HG03442 (cell line): ENCODE results near the gene FAM161B.
A peak's percentile ranks its signal among the peaks of the same experiment; 100 is the strongest.
"Not testable (repeated sequence)": the region's sequence is repeated elsewhere in the genome, so short reads cannot be mapped to it uniquely, and the experiment has no call there.

Source experiments
- ATAC-seq: cut with Tn5 transposase; IDR thresholded peaks from one replicate; pipeline ENCODE4 v1.9.1; 2021; ENCODE audit warnings: mild to moderate bottlenecking, moderate library complexity; ENCODE audit not compliant: unreplicated experiment

The FAM161B gene

DNA sequence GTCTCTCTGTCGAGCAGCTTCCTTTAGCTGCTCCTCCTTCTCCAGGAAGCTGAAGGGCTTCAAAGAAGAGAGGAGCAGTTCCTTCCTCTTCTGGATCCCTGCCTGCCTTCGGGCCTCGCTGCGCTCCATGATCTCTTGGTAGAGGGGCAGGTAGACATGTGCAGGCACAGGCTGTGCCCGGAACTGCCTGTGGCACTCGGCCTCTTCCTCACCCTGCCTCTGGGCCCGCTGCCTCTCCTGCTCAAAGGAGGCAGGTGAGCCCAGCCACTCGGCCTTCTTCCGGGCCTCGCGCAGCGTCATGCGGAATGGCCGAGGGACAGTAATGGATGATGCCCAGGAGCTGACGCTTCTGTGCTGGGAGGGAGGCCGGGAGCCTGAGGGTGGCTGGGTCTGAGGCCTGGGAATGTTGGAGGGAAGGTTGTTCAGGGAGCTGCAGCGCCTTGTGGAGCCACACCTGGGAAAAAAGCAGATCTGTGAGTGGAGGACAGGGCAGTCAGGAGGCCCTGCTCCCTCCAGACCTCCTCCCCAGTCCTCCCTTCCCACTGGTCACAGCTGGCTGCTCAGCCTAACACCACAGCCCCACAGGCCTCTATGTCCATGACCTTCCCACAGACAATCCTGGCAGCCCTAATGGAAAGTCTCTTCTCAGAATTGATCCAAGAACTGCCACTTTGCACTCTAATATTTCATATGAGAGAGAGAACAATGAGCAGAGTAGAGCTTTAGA is 5.3 kb downstream of the FAM161B start:
- ATAC-seq, result no peak

DNA sequence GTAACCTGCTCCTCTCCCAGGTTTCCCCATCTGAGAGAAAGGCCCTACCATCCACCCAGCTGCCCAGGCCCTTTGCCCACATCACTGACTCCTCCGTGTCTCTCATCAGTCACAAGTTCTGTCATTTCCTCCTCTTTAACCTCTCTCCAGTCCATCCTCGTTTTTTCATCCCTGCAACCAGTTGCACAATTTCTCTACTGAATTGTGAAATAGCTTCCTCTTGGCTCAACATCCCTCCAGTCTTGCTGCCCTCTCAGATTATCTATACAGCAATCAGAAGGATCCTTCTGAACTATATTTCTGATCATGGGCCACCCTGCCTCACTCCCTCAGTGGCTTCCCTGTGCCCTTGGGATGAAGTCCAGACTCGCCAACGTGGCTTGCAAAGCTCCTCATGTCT is 6.8 kb downstream of the FAM161B start:
- ATAC-seq, result no peak

DNA sequence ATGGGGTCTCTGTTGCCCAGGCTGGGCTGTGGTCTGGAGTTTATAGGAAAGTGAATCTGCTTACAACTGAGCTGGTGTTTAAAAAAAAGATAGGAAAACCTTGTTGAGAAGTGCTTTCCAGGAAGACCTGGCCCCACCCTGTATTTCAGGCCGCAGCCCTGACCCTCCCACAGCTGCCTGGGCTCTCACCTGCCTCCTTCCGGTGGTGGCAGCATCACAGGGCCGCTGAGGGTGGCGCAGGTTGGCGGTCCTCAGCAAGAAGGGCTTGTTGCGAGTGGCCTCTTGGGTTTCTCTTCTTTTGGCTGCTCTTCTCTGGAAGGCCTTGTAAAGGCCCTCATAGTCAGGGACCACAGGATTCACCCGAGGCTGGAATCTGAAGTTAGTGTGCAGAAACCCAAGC is 7.7 kb downstream of the FAM161B start:
- ATAC-seq, result no peak

GRCh38 chr14:73937012-73937411 is 12.9 kb downstream of the FAM161B start:
- no peak for ATAC-seq

GRCh38 chr14:73936548-73936947 is 13.3 kb downstream of the FAM161B start:
- ATAC-seq, result no peak

- ATAC-seq, result no peak
These were observed 14.2 kb downstream of the FAM161B start for GRCh38 chr14:73935666-73936065.

DNA sequence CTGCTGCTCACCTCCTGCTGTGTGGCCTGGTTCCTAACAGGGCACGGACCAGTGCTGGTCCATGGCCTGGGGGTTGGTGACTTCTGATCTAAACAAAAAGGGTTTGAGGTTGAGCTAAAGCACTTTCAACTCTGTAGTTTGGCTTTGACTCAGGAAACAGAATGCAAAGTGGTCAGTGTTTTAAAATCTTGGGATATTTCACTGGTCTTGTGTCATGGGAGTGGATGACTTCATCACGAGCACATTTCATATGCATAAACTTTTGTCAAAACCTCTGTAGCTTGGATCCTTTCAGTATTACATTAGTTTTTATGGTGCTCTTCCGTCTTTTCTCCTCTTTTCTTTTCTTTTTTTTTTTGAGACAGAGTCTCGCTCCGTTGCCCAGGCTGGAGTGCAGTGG is 25.6 kb downstream of the FAM161B start:
- ATAC-seq, result no peak

GRCh38 chr14:73919457-73919856 is 30.4 kb downstream of the FAM161B start:
- not testable (repeated sequence) for ATAC-seq

DNA sequence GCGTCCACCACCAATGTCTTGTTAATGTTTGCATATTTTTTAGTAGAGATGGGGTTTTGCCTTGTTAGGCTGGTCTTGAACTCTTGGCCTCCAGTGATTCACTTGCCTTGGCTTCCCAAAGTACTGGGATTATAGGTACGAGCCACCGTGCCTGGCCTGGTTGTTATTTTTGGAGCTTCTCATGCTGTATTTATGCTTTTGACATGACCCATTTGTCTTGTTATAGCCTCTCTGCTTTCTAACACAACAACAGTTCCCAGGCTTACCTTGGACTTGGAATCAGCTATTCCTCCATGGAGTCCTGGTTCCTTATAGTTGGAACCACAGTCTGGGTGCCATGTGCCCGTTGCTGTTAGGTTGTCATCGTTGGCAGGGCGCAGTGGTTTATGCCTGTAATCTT is 33.6 kb downstream of the FAM161B start:
- no peak for ATAC-seq

DNA sequence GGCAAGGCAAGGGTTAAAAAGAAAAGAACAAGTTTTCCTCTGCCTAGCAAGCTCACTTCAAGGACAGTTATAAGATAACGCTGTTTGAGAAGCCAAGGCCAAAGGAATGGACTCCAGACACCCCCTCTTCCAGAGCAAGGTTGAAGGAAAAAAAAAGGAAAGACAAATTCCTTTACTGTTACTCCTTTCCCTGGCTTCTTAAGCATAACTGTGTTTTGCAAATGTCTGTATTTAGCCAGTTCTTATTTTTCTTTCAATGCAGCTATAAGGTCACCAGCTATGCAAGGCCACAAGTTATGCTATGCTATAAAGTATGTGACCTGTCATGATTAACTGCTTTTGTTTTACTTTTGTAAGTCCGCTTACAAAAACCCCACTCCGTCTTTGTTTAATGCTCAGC is 36.6 kb downstream of the FAM161B start:
- ATAC-seq, result no peak

GRCh38 chr14:73909681-73910080 is 40.2 kb downstream of the FAM161B start:
- ATAC-seq, result no peak

- ATAC-seq, result no peak
These were observed 46.9 kb downstream of the FAM161B start for GRCh38 chr14:73903028-73903427.

- no peak for ATAC-seq
These were observed 53.4 kb downstream of the FAM161B start for GRCh38 chr14:73896521-73896920.

DNA sequence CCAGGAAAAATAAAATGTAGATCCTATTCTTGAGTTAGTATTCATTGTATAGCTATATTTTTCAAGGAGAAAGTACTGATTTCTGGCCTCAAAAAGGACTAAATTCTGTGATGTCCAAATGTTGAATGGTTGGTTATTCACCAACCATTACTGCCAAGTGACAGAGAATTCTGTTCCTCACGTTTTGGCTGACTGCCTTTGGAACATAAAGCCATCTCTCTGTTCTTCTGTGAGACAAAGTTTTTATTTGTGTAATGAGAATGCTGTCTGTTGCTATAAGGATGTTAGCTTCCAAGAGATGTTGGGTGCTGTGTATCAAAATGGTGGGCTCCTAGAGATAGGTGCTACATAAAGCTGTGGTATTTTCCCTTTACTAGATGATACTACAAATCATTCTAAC is 54.0 kb downstream of the FAM161B start:
- no peak for ATAC-seq

DNA sequence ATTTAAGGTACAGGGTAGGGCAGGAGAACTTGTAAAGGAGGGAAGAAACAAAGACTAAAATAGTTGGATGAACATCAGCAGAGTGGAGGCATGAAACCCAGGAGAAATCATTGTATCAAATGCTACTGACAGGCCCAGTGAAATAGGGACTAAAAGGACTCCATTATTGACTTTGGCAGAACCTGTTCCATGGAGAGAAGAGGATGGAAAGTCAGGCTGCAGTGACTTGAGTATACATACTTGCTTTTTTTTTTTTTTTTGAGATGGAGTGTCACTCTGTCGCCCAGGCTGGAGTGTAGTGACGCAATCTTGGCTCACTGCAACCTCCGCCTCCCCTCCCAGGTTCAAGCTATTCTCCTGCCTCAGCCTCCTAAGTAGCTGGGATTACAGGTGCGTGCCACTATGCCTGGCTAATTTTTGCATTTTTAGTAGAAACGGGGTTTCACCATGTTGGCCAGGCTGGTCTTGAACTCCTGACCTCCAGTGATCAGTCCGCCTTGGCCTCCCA is 55.7 kb downstream of the FAM161B start:
- not testable (repeated sequence) for ATAC-seq

DNA sequence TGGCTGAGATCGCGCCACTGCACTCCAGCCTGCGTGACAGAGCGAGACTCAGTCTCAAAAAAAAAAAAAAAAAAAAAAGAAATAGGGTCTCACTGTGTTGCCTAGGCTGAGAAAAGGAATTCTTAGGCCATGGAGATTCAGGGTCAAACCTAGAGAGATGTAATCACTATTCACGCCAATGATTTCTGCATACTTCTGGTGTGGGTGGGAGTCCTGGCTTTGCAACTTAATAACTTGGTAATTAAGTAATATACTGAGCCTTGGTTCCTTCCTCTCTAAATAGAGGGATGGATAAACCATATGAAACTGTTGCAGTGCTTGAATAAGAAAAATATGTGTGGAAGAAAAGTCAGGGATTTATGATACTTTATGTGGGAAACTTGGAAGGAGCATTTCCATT is 60.5 kb downstream of the FAM161B start:
- ATAC-seq, result no peak

GRCh38 chr14:73888971-73889370 is 60.9 kb downstream of the FAM161B start:
- no peak for ATAC-seq

GRCh38 chr14:73888460-73888725 is 61.5 kb downstream of the FAM161B start:
- ATAC-seq, result no peak

- no peak for ATAC-seq
These were observed 62.0 kb downstream of the FAM161B start for GRCh38 chr14:73887694-73888459.

DNA sequence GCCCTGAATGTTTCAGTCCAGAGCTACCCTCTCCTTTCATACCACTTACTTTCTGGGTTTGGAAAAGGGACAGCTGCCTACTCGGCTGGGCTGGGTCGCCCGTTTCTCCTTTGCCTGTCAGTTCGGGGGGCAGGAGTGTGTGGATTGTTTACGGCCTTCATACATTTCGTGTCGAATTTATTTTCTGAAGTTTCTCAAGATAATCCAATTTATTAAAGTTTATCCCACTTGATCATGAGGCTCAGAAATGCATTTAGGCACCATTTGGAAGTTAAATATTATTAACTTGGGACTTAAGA is 62.6 kb downstream of the FAM161B start:
- no peak for ATAC-seq

GRCh38 chr14:73886449-73887317 is 63.2 kb downstream of the FAM161B start, which contains the start of gene ZNF410:
Gene ZNF410, plus strand, starts transcription at chr14:73886859. Its CDS starts 5,317 bp downstream, at chr14:73892176.
- ATAC-seq, result peak; percentile 96
